Renal cortex interstitium (tissue), 11 donors: ENCODE data around the gene LRRC15. TPM values are rescaled to one million over a fixed set of nuclear protein-coding genes. Genes with fewer than 3 reads are reported as not detected.

ENCODE experiments used
- DNase-seq, 11 donors: peaks; one replicate each; pipeline ENCODE4 v3.0.0-alpha.2; 2013; ENCODE audit warnings: low read depth in 9 of 11, low spot score in 4 of 11; ENCODE audit errors: extremely low read depth in 1 of 11
- polyA plus RNA-seq, 3 donors: library from polyadenylated mRNA; unstranded; fragments of 120-200 nt; gene quantifications; one replicate each; pipeline ENCODE4 v1.2.1, GENCODE V29; 2013; ENCODE audit not compliant: insufficient read length in 3 of 3

LRRC15 gene
- polyA plus RNA-seq, 3 donors = 0.05 to 0.08 (median 0.07) TPM

- DNase-seq = no peak
These were observed 18.4 kb upstream of the LRRC15 start for GRCh38 chr3:194387926-194388418.

- DNase-seq = no peak
These were observed 17.7 kb upstream of the LRRC15 start for GRCh38 chr3:194387276-194387675.

- no peak for DNase-seq
These were observed 17.1 kb upstream of the LRRC15 start for GRCh38 chr3:194386648-194387047.

GRCh38 chr3:194386066-194386465, 16.5 kb upstream of the LRRC15 start:
- DNase-seq = no peak

GRCh38 chr3:194384569-194385001, 15.0 kb upstream of the LRRC15 start:
- DNase-seq = no peak

- DNase-seq = no peak
These were observed 14.6 kb upstream of the LRRC15 start for GRCh38 chr3:194384156-194384555.

GRCh38 chr3:194383276-194383940, 13.9 kb upstream of the LRRC15 start:
- DNase-seq = no peak

- no peak for DNase-seq
These were observed 13.3 kb upstream of the LRRC15 start for GRCh38 chr3:194382892-194383223.

- DNase-seq = no peak
These were observed 12.8 kb upstream of the LRRC15 start for GRCh38 chr3:194382196-194382891.

- no peak for DNase-seq
These were observed 11.9 kb upstream of the LRRC15 start for GRCh38 chr3:194381460-194381875.

GRCh38 chr3:194380326-194380725, 10.8 kb upstream of the LRRC15 start:
- no peak for DNase-seq

GRCh38 chr3:194379651-194380050, 10.1 kb upstream of the LRRC15 start:
- no peak for DNase-seq

- DNase-seq = no peak
These were observed 9.7 kb upstream of the LRRC15 start for GRCh38 chr3:194379231-194379630.

- no peak for DNase-seq
These were observed 8.2 kb upstream of the LRRC15 start for GRCh38 chr3:194377708-194378107.

- DNase-seq = no peak
These were observed 6.7 kb upstream of the LRRC15 start for GRCh38 chr3:194376241-194376560.

GRCh38 chr3:194375473-194376240, 6.1 kb upstream of the LRRC15 start:
- DNase-seq = no peak

- no peak for DNase-seq
These were observed 5.4 kb upstream of the LRRC15 start for GRCh38 chr3:194374935-194375334.

GRCh38 chr3:194373899-194374298, 4.4 kb upstream of the LRRC15 start:
- DNase-seq = no peak

GRCh38 chr3:194373028-194373427, 3.5 kb upstream of the LRRC15 start:
- DNase-seq = no peak

GRCh38 chr3:194370753-194371152, 1.2 kb upstream of the LRRC15 start:
- DNase-seq = no peak
